Retinal pigment epithelial cell (primary cell): ENCODE results near the gene ZNF827.

Experiments used
- DNase-seq: peaks from one replicate; pipeline ENCODE4 v3.0.0-alpha.2; 2010; ENCODE audit warnings: low read depth
- H3K4me3 ChIP-seq: 2 replicates; pipeline ENCODE4 v1.5.1; 2011; ENCODE audit warnings: mild to moderate bottlenecking, low read length, control low read depth, moderate library complexity
- TF ChIP-seq, protein P1 (sequence below): conservative IDR thresholded peaks from 2 replicates; pipeline ENCODE4 v1.5.1; 2011; ENCODE audit warnings: low read depth, low read length, control low read depth, inconsistent platforms

The ZNF827 gene

DNA sequence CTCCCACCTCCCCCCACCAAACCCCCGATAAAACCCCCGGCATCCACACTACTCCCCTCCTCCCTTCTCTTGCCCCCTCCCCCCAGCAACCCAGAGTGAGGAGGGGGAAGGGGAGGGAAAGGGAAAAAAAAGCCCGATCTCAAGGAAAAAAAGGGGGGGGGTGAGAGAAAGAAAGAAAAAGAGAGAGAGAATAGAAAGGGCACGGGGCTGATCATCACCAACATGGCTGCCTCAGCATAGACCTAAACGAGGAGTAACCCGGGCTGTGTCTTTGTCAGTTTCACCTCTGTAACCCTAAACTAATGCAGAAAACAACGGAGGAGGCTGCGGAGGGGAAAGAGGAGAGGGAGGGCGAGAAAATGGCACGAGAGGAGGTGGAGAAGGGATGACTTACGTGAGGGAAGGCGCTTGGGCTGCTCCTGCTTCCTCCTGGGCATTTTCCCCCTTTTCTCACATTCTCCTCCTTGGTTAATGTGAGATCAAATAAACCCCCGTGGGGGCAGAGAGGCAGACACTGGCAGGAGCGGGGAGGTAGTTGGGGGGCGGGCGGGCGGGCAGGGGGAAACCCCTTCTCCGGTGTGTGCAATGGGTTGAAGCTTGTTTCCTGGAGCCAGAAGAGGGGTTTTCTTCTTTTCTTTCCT, 532 bp downstream of the ZNF827 start:
- H3K4me3 ChIP-seq = peak overlapping the region; percentile 96
- TF ChIP-seq, protein P1, sequence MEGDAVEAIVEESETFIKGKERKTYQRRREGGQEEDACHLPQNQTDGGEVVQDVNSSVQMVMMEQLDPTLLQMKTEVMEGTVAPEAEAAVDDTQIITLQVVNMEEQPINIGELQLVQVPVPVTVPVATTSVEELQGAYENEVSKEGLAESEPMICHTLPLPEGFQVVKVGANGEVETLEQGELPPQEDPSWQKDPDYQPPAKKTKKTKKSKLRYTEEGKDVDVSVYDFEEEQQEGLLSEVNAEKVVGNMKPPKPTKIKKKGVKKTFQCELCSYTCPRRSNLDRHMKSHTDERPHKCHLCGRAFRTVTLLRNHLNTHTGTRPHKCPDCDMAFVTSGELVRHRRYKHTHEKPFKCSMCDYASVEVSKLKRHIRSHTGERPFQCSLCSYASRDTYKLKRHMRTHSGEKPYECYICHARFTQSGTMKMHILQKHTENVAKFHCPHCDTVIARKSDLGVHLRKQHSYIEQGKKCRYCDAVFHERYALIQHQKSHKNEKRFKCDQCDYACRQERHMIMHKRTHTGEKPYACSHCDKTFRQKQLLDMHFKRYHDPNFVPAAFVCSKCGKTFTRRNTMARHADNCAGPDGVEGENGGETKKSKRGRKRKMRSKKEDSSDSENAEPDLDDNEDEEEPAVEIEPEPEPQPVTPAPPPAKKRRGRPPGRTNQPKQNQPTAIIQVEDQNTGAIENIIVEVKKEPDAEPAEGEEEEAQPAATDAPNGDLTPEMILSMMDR = no peak
- no peak for DNase-seq

DNA sequence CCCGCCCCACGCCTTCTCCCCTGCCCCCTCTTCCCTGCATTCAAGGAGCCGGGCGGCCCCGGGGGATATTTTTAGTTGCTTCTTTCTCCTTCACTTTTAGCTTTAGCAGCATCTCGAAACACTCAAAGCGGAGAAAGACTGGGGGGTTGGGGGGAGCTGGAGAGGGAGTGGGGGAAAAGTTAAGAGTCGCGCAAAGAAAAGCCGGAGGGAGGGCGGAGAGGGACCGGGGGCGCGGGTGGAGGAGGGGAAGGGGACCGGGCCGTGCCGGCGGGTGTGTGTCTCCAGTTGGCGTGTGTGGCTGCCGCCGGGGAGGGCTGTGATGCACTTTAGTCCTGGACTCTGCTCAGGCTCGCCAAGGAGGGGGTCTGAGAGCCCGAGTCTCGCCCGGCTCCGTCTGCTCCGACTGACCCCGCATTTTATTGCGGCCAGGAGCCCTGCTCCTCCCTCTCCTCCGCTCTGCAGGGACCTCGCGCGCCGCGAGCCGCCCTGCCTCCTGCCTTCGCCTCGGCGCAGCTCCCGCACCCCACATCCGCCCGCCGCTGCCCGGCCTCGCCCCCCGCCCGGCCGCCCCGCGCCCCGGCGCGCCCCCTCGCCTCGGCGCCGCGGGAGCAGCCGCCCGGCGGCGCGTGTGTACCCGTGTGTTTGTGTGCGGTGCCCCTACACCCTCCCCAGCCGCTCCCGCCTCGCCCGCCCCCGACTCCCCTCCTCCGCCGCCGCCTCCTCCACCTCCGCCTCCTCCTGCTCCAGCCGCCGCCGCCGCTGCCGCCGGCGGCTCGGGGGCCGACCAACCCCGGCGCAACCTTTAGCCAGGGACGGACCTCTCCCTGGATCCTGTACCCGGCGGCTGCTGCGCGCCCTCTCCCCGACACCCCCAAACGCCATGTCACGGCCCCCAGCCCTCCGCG, 1.4 kb downstream of the ZNF827 start:
- TF ChIP-seq, protein P1 = no peak
- no peak for DNase-seq
- peak overlapping the region; percentile 96 for H3K4me3 ChIP-seq

DNA sequence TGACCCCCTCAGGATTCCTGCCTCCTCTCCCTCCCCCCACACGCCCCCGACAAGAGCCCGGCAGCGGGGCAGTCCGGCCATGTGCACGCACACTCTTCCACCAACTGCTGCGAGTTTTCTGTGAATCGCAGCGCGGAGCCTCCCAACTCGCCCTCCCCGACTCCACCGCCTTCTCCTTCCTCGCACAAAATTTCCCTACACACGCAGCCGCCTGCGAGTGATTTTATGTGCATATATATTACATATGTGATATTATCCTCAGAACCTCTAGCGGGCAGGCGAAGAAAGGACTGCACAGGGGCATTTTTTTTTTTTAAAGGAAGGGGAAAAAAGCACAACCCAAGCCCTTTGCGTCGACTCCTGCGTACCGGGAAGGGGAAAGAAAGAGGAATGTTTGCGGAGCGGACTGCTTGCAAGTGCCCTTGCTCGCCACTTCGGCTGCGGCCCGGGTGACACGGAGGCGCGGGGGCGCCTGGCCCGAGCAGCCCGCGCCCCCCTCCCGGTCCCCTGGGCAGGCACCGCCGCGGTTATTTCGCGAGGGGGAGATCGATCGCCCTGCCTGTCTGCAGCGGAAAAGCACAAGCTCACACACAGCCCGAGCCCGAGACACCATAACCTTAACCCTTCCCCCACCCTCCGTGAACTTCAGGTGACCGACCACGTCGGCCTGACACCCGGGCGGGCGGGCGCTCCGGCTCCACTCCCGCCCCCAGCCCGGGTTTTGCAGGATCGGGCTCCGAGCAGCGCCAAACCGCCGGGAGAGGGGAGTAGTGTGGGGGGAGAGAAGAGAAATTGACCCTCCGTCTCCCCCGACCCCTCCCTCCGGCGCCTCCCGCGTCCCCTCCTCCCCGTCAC, 2.3 kb downstream of the ZNF827 start:
- TF ChIP-seq, protein P1 = peak; percentile 29
- peak; percentile 57 for DNase-seq
- peak overlapping the region; percentile 78 for H3K4me3 ChIP-seq

DNA sequence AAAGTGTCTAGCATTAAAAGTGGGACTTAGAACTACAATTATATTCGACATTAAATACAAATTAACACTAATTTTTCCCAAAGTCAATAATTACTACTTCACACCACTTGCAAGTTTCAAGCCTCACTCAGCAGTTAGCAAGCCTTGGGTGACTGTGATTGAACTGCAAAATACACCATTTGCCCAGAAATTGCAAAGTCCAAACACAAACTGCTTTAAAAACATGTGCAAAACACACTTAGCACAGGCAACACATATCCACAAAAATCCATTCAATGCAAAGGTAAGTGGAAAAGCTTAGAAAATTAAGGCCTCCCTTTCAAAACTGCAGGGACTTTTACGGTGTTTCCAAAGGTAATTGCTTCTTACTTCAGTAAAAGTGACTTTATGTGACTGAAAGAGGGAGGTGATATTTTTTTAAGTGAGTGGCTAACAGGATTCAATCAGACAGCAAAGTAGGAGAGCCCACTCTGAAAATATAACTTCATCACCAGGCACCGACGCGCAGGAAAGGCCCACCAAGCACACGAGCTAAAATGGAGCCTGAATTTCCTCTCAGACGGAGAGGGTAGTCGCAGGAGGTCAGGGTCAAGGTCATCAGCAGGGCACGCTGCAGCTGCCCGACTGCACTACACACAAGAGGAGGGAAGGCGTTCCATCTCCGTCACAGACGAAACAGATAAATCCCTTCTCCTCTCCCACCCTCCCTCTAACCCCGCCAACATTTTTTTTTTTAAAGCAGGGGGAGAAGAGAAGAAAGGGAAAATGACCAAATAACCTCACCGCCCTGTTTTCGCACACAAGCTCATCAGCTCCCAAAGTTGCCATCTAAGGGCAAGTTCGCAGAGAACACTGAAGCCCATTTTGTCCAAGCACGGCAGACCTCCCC, 3.1 kb downstream of the ZNF827 start:
- peak overlapping the region; percentile 78 for H3K4me3 ChIP-seq
- no peak for DNase-seq
- TF ChIP-seq, protein P1 = no peak

DNA sequence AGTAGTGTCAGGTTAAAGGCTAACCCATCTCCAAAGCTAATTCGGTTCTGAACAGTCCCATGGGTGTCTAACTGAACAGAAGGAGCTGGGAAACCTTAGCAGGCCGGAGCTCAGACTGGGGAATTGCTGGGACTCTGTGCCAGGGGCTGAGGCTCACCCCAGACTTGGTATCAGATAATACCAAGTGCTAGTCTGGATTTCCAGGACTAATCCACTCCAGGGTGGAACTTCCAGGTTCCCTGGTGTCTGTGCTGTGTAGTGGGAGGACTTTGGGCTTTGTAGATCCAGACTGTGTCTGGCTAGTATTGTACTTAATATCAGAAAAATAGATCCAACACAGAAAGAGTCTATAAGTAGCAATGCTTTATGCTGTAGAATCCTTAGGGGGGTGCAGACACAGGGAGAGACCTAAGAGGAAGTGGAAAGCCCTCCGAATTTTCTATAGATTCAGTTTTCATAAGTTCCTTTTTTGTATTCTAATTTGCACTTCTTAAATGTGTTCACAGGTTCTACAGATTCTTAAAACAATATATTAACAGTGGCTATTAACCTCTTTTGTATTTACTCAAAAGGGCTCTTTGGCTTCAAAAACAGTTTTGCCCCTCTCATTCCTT, 4.1 kb downstream of the ZNF827 start:
- DNase-seq = no peak
- TF ChIP-seq, protein P1 = no peak
- no peak overlapping the region for H3K4me3 ChIP-seq

DNA sequence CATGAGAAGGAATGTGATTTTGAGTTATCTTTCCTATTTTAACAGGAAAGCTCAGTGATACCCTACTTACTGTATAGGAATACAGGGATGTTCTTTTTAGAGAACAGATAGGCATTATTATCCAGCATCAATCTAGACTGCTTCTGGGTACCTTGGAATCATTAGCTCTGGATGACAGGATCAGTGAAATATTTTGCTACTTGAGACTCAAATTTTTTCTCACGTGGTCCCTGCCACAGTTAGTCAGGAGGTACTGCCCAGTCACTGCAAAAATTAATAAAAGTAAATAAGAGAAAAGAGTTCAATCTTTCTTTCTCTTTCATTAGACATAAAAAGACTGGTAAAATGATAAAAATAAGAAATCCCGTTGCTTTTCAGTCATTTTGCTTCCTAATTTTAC, 5.5 kb downstream of the ZNF827 start:
- TF ChIP-seq, protein P1 = no peak
- no peak overlapping the region for H3K4me3 ChIP-seq
- DNase-seq = no peak
